ENCODE results near the gene HMOX2.

HMOX2 gene

GRCh38 chr16:4557973-4558372 is 81.8 kb downstream of the HMOX2 start:
- H4K20me1 ChIP-seq (ENCODE audit: insufficient read depth, low read length), result no peaks in the 10 kb centered on the region
- H3K27ac ChIP-seq (ENCODE audit: low read length), result no peak overlapping the region
- H3K79me2 ChIP-seq (ENCODE audit: low read length), result no peaks in the 10 kb centered on the region
- no peak for TF ChIP-seq CTCF (IDR thresholded peaks at IDR 0.05; ENCODE audit: low read depth, low read length)
- TF ChIP-seq EZH2phosphoT487 (IDR thresholded peaks at IDR 0.05; ENCODE audit: low read depth), result no peak
- H3K9ac ChIP-seq (ENCODE audit: low read length), result no peak overlapping the region
- H3K4me2 ChIP-seq (ENCODE audit: low read length), result no peak overlapping the region
- 0 out of 2 replicates have a peak, but pooled peaks cover 3% of the 10 kb centered on the region for H3K27me3 ChIP-seq (ENCODE audit: low read depth, low read length)
- H2AFZ ChIP-seq (ENCODE audit: low read depth, low read length), result no peak overlapping the region
- H3K36me3 ChIP-seq (replicated peaks; ENCODE audit: low read depth, low read length), result no peaks in the 10 kb centered on the region
- no peak overlapping the region for H3K4me3 ChIP-seq (ENCODE audit: low read length)
- no peaks in the 10 kb centered on the region for H3K4me1 ChIP-seq (ENCODE audit: low read length)
- no peaks in the 10 kb centered on the region for H3K9me3 ChIP-seq (ENCODE audit: insufficient read depth, low read length)

Measured in OCI-LY3 (cell line).